Fibroblast of pulmonary artery (primary cell): ENCODE results near the gene RYK.

Experiments
- DNase-seq: peaks from one replicate; pipeline ENCODE4 v3.0.0-alpha.2; 2010; ENCODE audit warnings: low read depth
- H3K4me3 ChIP-seq: replicated peaks from 2 replicates; pipeline ENCODE4 v1.5.1; 2011; ENCODE audit warnings: low read depth, mild to moderate bottlenecking, control low read depth, low read length, moderate library complexity
- CTCF ChIP-seq: IDR thresholded peaks from 2 replicates; pipeline ENCODE4 v1.5.1; 2011; ENCODE audit warnings: mild to moderate bottlenecking, control low read depth, low read length, inconsistent platforms; ENCODE audit errors: missing control alignments

Gene RYK

GRCh38 chr3:134189849-134190248 is 60.8 kb downstream of the RYK start:
- TF ChIP-seq CTCF = no peak
- DNase-seq = no peak
- no peak overlapping the region for H3K4me3 ChIP-seq

DNA sequence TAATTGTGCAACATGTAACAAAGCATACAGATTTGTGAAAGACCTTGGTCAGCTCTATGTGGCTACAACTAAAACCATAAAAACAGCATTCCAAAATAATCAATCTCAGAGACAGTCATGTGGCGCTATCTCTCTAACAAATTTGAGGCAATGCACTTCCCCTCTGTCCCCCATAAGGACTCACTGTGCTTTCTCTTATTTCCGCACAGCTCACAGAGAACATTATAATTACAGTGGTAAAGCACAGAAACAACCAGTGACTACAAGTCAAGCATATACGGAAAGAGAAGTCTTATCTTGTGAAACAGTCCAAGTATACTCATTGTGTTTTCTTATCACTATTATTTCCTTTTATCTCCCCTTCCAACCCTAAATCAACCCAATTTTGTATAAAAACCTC is 64.3 kb downstream of the RYK start:
- H3K4me3 ChIP-seq = no peak overlapping the region
- TF ChIP-seq CTCF = no peak
- DNase-seq = peak; percentile 17

- no peak overlapping the region for H3K4me3 ChIP-seq
- DNase-seq = no peak
- no peak for TF ChIP-seq CTCF
These were observed 69.9 kb downstream of the RYK start for GRCh38 chr3:134180761-134181160.

DNA sequence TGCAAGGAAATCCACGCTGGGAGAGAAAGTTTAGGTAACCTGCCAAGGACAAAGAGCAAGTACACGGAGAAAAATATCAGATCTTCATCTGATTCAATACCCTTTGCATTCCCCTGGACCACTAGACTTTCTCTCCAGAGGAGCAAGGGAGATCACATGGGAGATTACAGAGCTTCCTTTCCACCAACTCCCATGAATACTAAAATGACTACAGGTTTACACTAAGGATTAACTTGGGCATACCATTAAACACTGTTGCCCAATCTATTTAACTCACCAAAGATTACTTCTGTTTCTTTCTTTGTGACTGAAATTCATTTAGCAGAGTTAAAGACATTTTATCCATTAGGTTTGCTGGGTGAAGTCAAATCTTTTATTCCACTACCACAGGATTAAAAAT is 71.2 kb downstream of the RYK start:
- TF ChIP-seq CTCF = no peak
- H3K4me3 ChIP-seq = no peak overlapping the region
- no peak for DNase-seq

GRCh38 chr3:134163096-134163495 is 87.6 kb downstream of the RYK start:
- no peak overlapping the region for H3K4me3 ChIP-seq
- DNase-seq = no peak
- TF ChIP-seq CTCF = no peak

GRCh38 chr3:134161898-134162615 is 88.6 kb downstream of the RYK start:
- no peak for TF ChIP-seq CTCF
- no peak overlapping the region for H3K4me3 ChIP-seq
- no peak for DNase-seq

DNA sequence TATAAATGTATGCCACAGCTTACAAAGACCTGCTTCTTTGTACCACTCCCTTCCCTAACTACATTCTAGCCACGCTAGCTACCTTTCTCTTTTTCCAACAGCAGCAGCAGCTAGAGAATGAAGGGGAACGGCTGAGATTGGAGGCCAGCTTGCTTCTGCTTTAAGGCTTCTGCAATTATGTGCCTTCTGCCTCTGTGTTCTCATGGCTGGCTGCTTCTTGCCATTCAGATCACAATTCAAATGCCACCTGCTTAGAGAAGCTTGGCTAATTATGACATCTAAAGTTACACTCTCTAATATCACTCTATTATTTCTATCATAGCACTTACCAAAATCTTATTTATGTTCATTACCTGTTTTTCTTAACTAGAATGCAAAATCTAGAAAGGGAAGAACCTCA is 95.2 kb downstream of the RYK start:
- TF ChIP-seq CTCF = no peak
- H3K4me3 ChIP-seq = no peak overlapping the region
- no peak for DNase-seq
